Astrocyte (in vitro differentiated cells and primary cell): Measurements from ENCODE around the gene ATXN10. TPM values are rescaled to one million over a fixed set of nuclear protein-coding genes. Genes with fewer than 3 reads are reported as not detected.

Experiments used
- DNase-seq: peaks from one replicate; pipeline ENCODE4 v3.0.0-alpha.2; 2010; ENCODE audit warnings: low read depth
- FAIRE-seq: peaks from 2 replicates; lab custom pipeline; 2011; peaks lifted over from hg19 to GRCh38; lab: Jason Lieb, UNC
- H2AFZ ChIP-seq: 2 replicates; pipeline ENCODE4 v1.6.0; 2012; ENCODE audit warnings: low read depth, low read length, inconsistent platforms
- H3K27ac ChIP-seq: 2 replicates; pipeline ENCODE4 v1.5.1; 2011; ENCODE audit warnings: low read depth, low read length, inconsistent platforms
- H3K27me3 ChIP-seq: 2 replicates; pipeline ENCODE4 v1.6.0; 2011; ENCODE audit warnings: low read length, inconsistent platforms; ENCODE audit not compliant: insufficient read depth
- H3K36me3 ChIP-seq: 2 replicates; pipeline ENCODE4 v1.5.1; 2011; ENCODE audit warnings: low read length, inconsistent platforms; ENCODE audit not compliant: insufficient read depth
- H3K4me1 ChIP-seq: 2 replicates; pipeline ENCODE4 v1.5.1; 2011; ENCODE audit warnings: low read length, inconsistent platforms; ENCODE audit not compliant: insufficient read depth
- H3K4me2 ChIP-seq: 2 replicates; pipeline ENCODE4 v1.6.0; 2012; ENCODE audit warnings: low read length, inconsistent platforms
- H3K4me3 ChIP-seq: 2 replicates; pipeline ENCODE4 v1.5.1; 2011; ENCODE audit warnings: low read depth, mild to moderate bottlenecking, low read length, inconsistent platforms; ENCODE audit not compliant: insufficient read depth
- H3K79me2 ChIP-seq: 2 replicates; pipeline ENCODE4 v1.6.0; 2012; ENCODE audit warnings: mild to moderate bottlenecking, low read length, inconsistent platforms; ENCODE audit not compliant: insufficient read depth
- H3K9ac ChIP-seq: 2 replicates; pipeline ENCODE4 v1.6.0; 2012; ENCODE audit warnings: mild to moderate bottlenecking, low read length, inconsistent platforms
- H3K9me3 ChIP-seq: 2 replicates; pipeline ENCODE4 v1.5.1; 2012; ENCODE audit warnings: low read depth, mild to moderate bottlenecking, low read length, inconsistent platforms; ENCODE audit not compliant: insufficient read depth
- H4K20me1 ChIP-seq: 2 replicates; pipeline ENCODE4 v1.6.0; 2012; ENCODE audit warnings: low read length, inconsistent platforms; ENCODE audit not compliant: insufficient read depth
- H3K27ac Mint-ChIP-seq: one replicate; pipeline ENCODE4 v1.8.0; 2021; ENCODE audit warnings: mild to moderate bottlenecking, mixed read lengths; ENCODE audit not compliant: unreplicated experiment
- H3K27me3 Mint-ChIP-seq: one replicate; pipeline ENCODE4 v1.8.0; 2021; ENCODE audit warnings: low read depth, mixed read lengths; ENCODE audit not compliant: unreplicated experiment
- H3K36me3 Mint-ChIP-seq: one replicate; pipeline ENCODE4 v1.8.0; 2021; ENCODE audit warnings: low read depth, mixed read lengths; ENCODE audit not compliant: unreplicated experiment
- H3K4me1 Mint-ChIP-seq: one replicate; pipeline ENCODE4 v1.8.0; 2021; ENCODE audit warnings: low read depth, mixed read lengths; ENCODE audit not compliant: unreplicated experiment
- H3K4me3 Mint-ChIP-seq: one replicate; pipeline ENCODE4 v1.8.0; 2021; ENCODE audit warnings: mild to moderate bottlenecking, moderate library complexity, mixed read lengths; ENCODE audit not compliant: unreplicated experiment
- H3K9me3 Mint-ChIP-seq: one replicate; pipeline ENCODE4 v1.8.0; 2021; ENCODE audit warnings: mild to moderate bottlenecking, mixed read lengths; ENCODE audit not compliant: unreplicated experiment
- CTCF ChIP-seq: IDR thresholded peaks from 2 replicates; pipeline ENCODE4 v1.5.1; 2011; ENCODE audit warnings: low read depth, mild to moderate bottlenecking, inconsistent platforms, low read length, moderate library complexity; ENCODE audit not compliant: insufficient read depth
- EZH2 ChIP-seq: IDR thresholded peaks from 2 replicates; pipeline ENCODE4 v1.6.1; 2012; ENCODE audit warnings: mild to moderate bottlenecking, low read length, inconsistent platforms; ENCODE audit not compliant: insufficient read depth
- total RNA-seq: library from RNA; stranded (reverse); gene quantifications from 2 replicates; pipeline ENCODE4 v1.2.1, GENCODE V29; 2021

ATXN10 gene
- total RNA-seq, 1 donor from 2014 or later: 195 TPM

GRCh38 chr22:45631841-45632238, 39.8 kb upstream of the ATXN10 start:
- Mint-ChIP-seq H3K9me3 (no peaks in the 10 kb centered on the region), H3K27me3 (peaks cover 39% of the 10 kb centered on the region), H3K36me3 (no peaks in the 10 kb centered on the region), H3K4me1 (peaks cover 10% of the 10 kb centered on the region), H3K27ac (no peak overlapping the region), H3K4me3 (no peak overlapping the region)
- no peaks in the 10 kb centered on the region for H3K9me3 ChIP-seq
- no peak overlapping the region for H2AFZ ChIP-seq
- TF ChIP-seq EZH2 (no peak), CTCF (no peak)
- DNase-seq: no peak
- no peak overlapping the region for H3K4me3 ChIP-seq
- H4K20me1 ChIP-seq: no peaks in the 10 kb centered on the region
- H3K4me2 ChIP-seq: no peak overlapping the region
- H3K27me3 ChIP-seq: peaks cover 22% of the 10 kb centered on the region
- no peak overlapping the region for H3K27ac ChIP-seq
- no peak for FAIRE-seq
- no peaks in the 10 kb centered on the region for H3K36me3 ChIP-seq
- no peaks in the 10 kb centered on the region for H3K79me2 ChIP-seq
- no peak overlapping the region for H3K9ac ChIP-seq
- H3K4me1 ChIP-seq: peaks cover 17% of the 10 kb centered on the region

GRCh38 chr22:45632791-45633515, 38.7 kb upstream of the ATXN10 start:
- Mint-ChIP-seq H3K27me3 (peaks cover 40% of the 10 kb centered on the region), H3K36me3 (no peaks in the 10 kb centered on the region), H3K4me3 (no peak overlapping the region), H3K4me1 (peaks cover 8% of the 10 kb centered on the region), H3K27ac (no peak overlapping the region), H3K9me3 (no peaks in the 10 kb centered on the region)
- peaks cover 22% of the 10 kb centered on the region for H3K27me3 ChIP-seq
- no peaks in the 10 kb centered on the region for H3K79me2 ChIP-seq
- no peak for TF ChIP-seq CTCF
- TF ChIP-seq EZH2: no peak
- no peak for FAIRE-seq
- no peaks in the 10 kb centered on the region for H4K20me1 ChIP-seq
- no peaks in the 10 kb centered on the region for H3K9me3 ChIP-seq
- peaks cover 11% of the 10 kb centered on the region for H3K4me1 ChIP-seq
- H3K27ac ChIP-seq: no peak overlapping the region
- H2AFZ ChIP-seq: no peak overlapping the region
- no peak overlapping the region for H3K4me3 ChIP-seq
- H3K9ac ChIP-seq: no peak overlapping the region
- DNase-seq: peak; percentile 59
- no peaks in the 10 kb centered on the region for H3K36me3 ChIP-seq
- H3K4me2 ChIP-seq: peak overlapping the region; percentile 64

- Mint-ChIP-seq H3K27me3 (peaks cover 33% of the 10 kb centered on the region), H3K36me3 (no peaks in the 10 kb centered on the region), H3K27ac (peak overlapping the region; percentile 9), H3K9me3 (no peaks in the 10 kb centered on the region), H3K4me3 (no peak overlapping the region), H3K4me1 (peaks cover 15% of the 10 kb centered on the region)
- no peak overlapping the region for H3K9ac ChIP-seq
- no peaks in the 10 kb centered on the region for H3K9me3 ChIP-seq
- H3K36me3 ChIP-seq: no peaks in the 10 kb centered on the region
- H3K4me3 ChIP-seq: no peak overlapping the region
- FAIRE-seq (no peak), DNase-seq (no peak)
- H3K79me2 ChIP-seq: no peaks in the 10 kb centered on the region
- TF ChIP-seq CTCF (no peak), EZH2 (no peak)
- H3K4me1 ChIP-seq: peaks cover 17% of the 10 kb centered on the region
- H3K4me2 ChIP-seq: no peak overlapping the region
- no peak overlapping the region for H2AFZ ChIP-seq
- peaks cover 18% of the 10 kb centered on the region for H3K27me3 ChIP-seq
- H4K20me1 ChIP-seq: no peaks in the 10 kb centered on the region
- no peak overlapping the region for H3K27ac ChIP-seq
Measured at GRCh38 chr22:45636683-45637082, 35.0 kb upstream of the ATXN10 start.
